GM12891 (cell line): Measurements from ENCODE around the gene SBK2.

ENCODE experiments used
- DNase-seq: peaks from one replicate; pipeline ENCODE4 v3.0.0; 2011; ENCODE audit warnings: low spot score; ENCODE audit not compliant: insufficient read length
- FAIRE-seq: peaks from 2 replicates; lab custom pipeline; 2011; peaks lifted over from hg19 to GRCh38; lab: Jason Lieb, UNC
- PAX5 ChIP-seq: IDR thresholded peaks from 2 replicates; pipeline ENCODE4 v1.6.1; 2011; ENCODE audit warnings: low read length, moderate library complexity, mild to moderate bottlenecking; ENCODE audit not compliant: insufficient read depth, severe bottlenecking
- POLR2A ChIP-seq: IDR thresholded peaks from 2 replicates; pipeline ENCODE4 v1.6.1; 2011; ENCODE audit warnings: low read depth, low read length, control low read depth
- POLR2AphosphoS5 ChIP-seq: IDR thresholded peaks from 2 replicates; pipeline ENCODE4 v1.6.1; 2011; ENCODE audit warnings: low read depth, low read length, control low read depth
- POU2F2 ChIP-seq: IDR thresholded peaks from 2 replicates; pipeline ENCODE4 v1.6.1; 2011; ENCODE audit warnings: low read depth, mild to moderate bottlenecking, control low read depth, low read length, moderate library complexity
- SPI1 ChIP-seq: IDR thresholded peaks from 2 replicates; pipeline ENCODE4 v1.6.1; 2011; ENCODE audit warnings: low read depth, low read length, control low read depth
- TAF1 ChIP-seq: IDR thresholded peaks from 2 replicates; pipeline ENCODE4 v1.6.1; 2011; ENCODE audit warnings: low read depth, low read length, control low read depth

The SBK2 gene

DNA sequence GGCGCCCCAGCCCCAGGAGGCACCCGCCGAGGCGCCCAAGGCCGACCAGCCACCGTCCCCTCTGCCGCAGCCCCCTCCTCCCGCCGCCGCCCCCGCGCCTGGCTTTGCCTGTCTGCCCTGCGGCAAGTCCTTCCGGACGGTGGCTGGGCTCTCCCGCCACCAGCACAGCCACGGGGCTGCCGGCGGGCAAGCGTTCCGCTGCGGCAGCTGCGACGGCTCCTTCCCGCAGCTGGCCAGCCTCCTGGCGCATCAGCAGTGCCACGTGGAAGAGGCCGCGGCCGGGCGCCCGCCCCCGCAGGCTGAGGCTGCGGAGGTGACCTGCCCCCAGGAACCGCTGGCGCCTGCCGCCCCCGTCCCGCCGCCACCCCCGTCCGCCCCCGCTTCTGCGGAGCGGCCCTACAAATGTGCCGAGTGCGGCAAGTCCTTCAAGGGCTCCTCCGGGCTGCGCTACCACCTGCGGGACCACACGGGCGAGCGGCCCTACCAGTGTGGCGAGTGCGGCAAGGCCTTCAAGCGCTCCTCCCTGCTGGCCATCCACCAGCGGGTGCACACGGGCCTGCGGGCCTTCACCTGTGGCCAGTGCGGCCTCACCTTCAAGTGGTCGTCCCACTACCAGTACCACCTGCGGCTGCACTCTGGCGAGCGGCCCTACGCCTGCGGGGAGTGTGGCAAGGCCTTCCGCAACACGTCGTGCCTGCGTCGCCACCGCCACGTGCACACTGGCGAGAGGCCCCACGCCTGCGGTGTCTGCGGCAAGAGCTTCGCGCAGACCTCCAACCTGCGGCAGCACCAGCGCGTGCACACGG, 54.6 kb downstream of the SBK2 start:
- no peak for FAIRE-seq
- TF ChIP-seq TAF1 (no peak), POLR2A (no peak), PAX5 (no peak), SPI1 (no peak), POU2F2 (no peak)
- DNase-seq = no peak

DNA sequence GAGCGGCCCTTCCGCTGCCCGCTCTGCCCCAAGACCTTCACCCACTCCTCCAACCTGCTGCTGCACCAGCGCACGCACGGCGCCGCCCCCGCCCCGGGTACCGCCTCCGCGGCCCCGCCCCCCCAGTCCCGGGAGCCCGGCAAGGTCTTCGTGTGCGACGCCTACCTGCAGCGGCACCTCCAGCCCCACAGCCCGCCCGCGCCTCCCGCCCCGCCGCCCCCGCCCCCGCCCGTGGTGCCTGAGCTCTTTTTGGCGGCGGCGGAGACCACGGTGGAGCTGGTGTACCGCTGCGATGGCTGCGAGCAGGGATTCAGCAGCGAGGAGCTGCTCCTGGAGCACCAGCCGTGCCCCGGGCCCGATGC, 55.2 kb downstream of the SBK2 start:
- no peak for DNase-seq
- no peak for FAIRE-seq
- no peak for TF ChIP-seq POLR2A
- no peak for TF ChIP-seq TAF1
- TF ChIP-seq PAX5 = no peak
- TF ChIP-seq POLR2AphosphoS5 = no peak
- no peak for TF ChIP-seq POU2F2
- TF ChIP-seq SPI1 = no peak

DNA sequence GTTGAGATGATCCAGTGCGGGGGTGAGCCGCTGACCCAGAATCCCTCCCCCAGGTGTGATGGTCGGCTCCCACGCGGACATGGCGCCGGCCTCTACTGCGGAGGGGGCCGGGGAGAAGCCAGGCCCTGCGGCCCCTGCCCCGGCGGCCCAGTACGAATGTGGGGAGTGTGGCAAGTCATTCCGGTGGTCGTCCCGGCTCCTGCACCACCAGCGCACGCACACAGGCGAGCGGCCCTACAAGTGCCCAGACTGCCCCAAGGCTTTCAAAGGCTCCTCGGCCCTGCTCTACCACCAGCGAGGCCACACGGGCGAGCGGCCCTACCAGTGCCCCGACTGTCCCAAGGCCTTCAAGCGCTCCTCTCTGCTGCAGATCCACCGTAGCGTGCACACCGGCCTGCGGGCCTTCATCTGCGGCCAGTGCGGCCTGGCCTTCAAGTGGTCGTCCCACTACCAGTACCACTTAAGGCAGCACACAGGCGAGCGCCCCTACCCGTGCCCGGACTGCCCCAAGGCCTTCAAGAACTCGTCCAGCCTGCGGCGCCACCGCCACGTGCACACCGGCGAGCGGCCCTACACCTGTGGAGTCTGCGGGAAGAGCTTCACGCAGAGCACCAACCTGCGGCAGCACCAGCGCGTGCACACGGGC, 55.7 kb downstream of the SBK2 start:
- DNase-seq = no peak
- no peak for TF ChIP-seq POU2F2
- TF ChIP-seq TAF1 = no peak
- TF ChIP-seq POLR2AphosphoS5 = no peak
- no peak for FAIRE-seq

DNA sequence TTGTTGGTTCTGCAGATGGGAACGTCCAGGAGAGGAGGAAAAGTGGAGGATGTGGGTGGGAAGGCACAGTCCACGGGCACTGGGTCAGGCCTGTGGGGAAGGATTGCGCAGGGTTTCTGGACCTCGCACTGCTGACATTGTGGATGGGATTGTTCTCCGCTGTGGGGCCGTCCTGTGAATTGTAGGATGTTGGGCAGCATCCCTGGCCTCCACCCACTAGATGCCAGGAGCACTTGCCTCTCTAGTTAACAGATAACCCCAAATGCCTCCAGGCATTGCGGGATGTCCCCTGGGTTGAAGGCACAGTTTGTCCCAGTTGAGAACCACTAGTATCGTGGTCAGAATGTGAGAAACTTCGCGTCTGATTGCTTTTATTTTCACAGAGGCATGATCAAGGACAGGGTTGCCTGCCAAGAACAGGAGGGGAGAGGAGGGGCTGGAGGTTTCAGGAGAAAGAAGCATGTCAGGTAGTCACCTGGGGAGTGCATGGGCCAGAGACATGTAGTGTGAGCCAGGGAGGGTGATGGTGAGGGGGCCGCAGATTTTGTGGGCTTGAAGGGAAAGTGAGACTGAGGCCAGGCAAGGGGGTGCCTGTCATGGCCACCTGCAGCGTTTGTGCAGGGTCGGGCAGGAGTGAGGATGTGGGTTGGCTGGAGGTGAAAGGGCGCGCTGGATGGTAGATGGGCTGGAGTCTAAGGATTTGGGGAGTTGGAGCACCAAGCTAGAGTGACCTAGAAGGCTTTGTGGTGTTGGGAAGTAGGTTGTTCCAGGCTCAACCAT, 57.3 kb downstream of the SBK2 start:
- TF ChIP-seq PAX5 (no peak), TAF1 (no peak), SPI1 (no peak), POLR2A (no peak), POU2F2 (no peak), POLR2AphosphoS5 (no peak)
- DNase-seq = no peak
- FAIRE-seq = no peak

DNA sequence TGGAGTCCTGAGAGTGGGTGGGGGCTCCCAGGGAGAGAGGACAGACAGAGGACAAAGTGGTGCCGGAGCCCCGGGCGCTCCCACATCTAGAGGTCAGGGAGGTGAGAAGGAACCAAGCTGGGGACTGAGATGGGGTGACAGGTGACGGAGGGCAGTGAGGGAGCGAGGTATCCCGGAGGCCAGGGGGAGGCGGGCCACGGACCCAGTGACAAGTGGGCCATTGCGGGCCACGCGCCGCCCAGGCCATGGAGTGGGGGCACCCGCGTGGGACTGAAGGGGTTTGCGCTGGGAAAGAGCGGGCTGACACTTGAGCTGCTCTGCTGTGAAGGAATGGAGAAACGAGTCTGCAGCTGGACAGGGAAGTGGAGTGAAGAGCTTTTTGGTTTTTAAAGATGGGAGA, 57.9 kb downstream of the SBK2 start:
- FAIRE-seq (no peak), DNase-seq (no peak)
- TF ChIP-seq SPI1 (no peak), TAF1 (no peak), POLR2AphosphoS5 (no peak), POU2F2 (no peak), POLR2A (no peak), PAX5 (no peak)
